Measurements from ENCODE around the gene ACOX3.

- no peak for TF ChIP-seq CTCF (IDR thresholded peaks at IDR 0.05)
- TF ChIP-seq POLR2A (IDR thresholded peaks at IDR 0.05): no peak
Measured at GRCh38 chr4:8374851-8375649, 65.5 kb downstream of the ACOX3 start.
